Lower leg skin (tissue), 3 donors: ENCODE results near the gene ADSS1.

Source experiments
- CTCF ChIP-seq, 3 donors: fragments of 450-650 bp; IDR thresholded peaks; one replicate each; pipeline ENCODE4 v1.5.1; 2016; ENCODE audit warnings: antibody characterized with exemption in 3 of 3, mild to moderate bottlenecking in 3 of 3, moderate library complexity in 2 of 3
- POLR2A ChIP-seq, 2 donors: fragments of 450-650 bp; IDR thresholded peaks; one replicate each; pipeline ENCODE4 v1.6.1; 2016 to 2017; ENCODE audit warnings: antibody characterized with exemption in 2 of 2, mild to moderate bottlenecking in 1 of 2, moderate library complexity in 1 of 2

- TF ChIP-seq POLR2A (IDR thresholded peaks at IDR 0.05) = no peak
- no peak for TF ChIP-seq CTCF (IDR thresholded peaks at IDR 0.05)
Observed at GRCh38 chr14:104682107-104682593, 41.9 kb upstream of the ADSS1 start.
